Natural killer cell (primary cell): Measurements from ENCODE around the gene LUZP2. TPM values are rescaled to one million over a fixed set of nuclear protein-coding genes. Genes with fewer than 3 reads are reported as not detected.

Source experiments
- ATAC-seq, 3 donors: fragments of 150-1000 bp in 2 of 3; fragments of 200-7000 bp in 1 of 3; cut with Tn5 transposase; 1 replicate in 1 of 3; 2 replicates in 2 of 3; pipeline ENCODE4 v1.10.0; 2021; ENCODE audit warnings: mild to moderate bottlenecking in 2 of 3, moderate library complexity in 2 of 3
- DNase-seq, 2 donors: peaks; one replicate each; pipeline versions ENCODE4 v3.0.0 to v3.0.0-alpha.2; 2013 to 2021; ENCODE audit warnings: mixed read lengths in 1 of 2
- H3K27ac ChIP-seq: one replicate; pipeline ENCODE4 v1.5.1; 2013; ENCODE audit warnings: mild to moderate bottlenecking, low read length
- H3K27me3 ChIP-seq: one replicate; pipeline ENCODE4 v1.6.1; 2013; ENCODE audit warnings: low read length; ENCODE audit not compliant: control insufficient read depth, insufficient read depth
- H3K36me3 ChIP-seq: one replicate; pipeline ENCODE4 v1.6.1; 2013; ENCODE audit warnings: low read length; ENCODE audit not compliant: control insufficient read depth, insufficient read depth
- H3K4me1 ChIP-seq: one replicate; pipeline ENCODE4 v1.6.1; 2013; ENCODE audit warnings: low read length; ENCODE audit not compliant: control insufficient read depth, insufficient read depth
- H3K4me3 ChIP-seq: one replicate; pipeline ENCODE4 v1.5.1; 2013; ENCODE audit warnings: low read length
- H3K9me3 ChIP-seq: one replicate; pipeline ENCODE4 v1.6.1; 2013; ENCODE audit warnings: low read length; ENCODE audit not compliant: control insufficient read depth, insufficient read depth
- H3K27ac Mint-ChIP-seq, 2 donors: one replicate each; pipeline ENCODE4 v1.8.0; 2022; ENCODE audit warnings: mild to moderate bottlenecking in 2 of 2, mixed read lengths in 2 of 2, moderate library complexity in 1 of 2
- H3K27me3 Mint-ChIP-seq, 2 donors: one replicate each; pipeline ENCODE4 v1.8.0; 2022; ENCODE audit warnings: low read depth in 2 of 2, mixed read lengths in 2 of 2
- H3K36me3 Mint-ChIP-seq: one replicate; pipeline ENCODE4 v1.8.0; 2022; ENCODE audit warnings: mixed read lengths
- H3K4me1 Mint-ChIP-seq, 2 donors: one replicate each; pipeline ENCODE4 v1.8.0; 2022; ENCODE audit warnings: mixed read lengths in 2 of 2
- H3K4me3 Mint-ChIP-seq: one replicate; pipeline ENCODE4 v1.8.0; 2022; ENCODE audit warnings: mild to moderate bottlenecking, moderate library complexity, mixed read lengths
- H3K9me3 Mint-ChIP-seq, 2 donors: one replicate each; pipeline ENCODE4 v1.8.0; 2022; ENCODE audit warnings: mixed read lengths in 2 of 2
- CTCF ChIP-seq: fragments of 200-600 bp; IDR thresholded peaks from one replicate; pipeline ENCODE4 v1.8.0; 2022; ENCODE audit warnings: antibody characterized with exemption
- WGBS: methylation state at CpG from one replicate; pipeline ENCODE4 v1.1.7; 2013; ENCODE audit warnings: missing lambda C conversion rate; ENCODE audit not compliant: insufficient coverage; 5-methylcytosine and 5-hydroxymethylcytosine counted together
- intact Hi-C: fragments of 100-400 bp; cut with micrococcal nuclease; formaldehyde crosslinking; loops from one replicate; pipeline ENCODE4 v1.14.2; 2022
- total RNA-seq, 4 donors: library from RNA; stranded (reverse); fragments of 120-200 nt in 1 of 4; gene quantifications; one replicate each; pipeline versions ENCODE4 v1.2.3 to v1.2.4, GENCODE V29; 2013 to 2022

The LUZP2 gene
- total RNA-seq, 3 donors from 2014 or later (not counting 1 experiment from before 2014, with no cell fraction given) = not detected

GRCh38 chr11:24833573-24833972, 336.7 kb downstream of the LUZP2 start:
- no peak overlapping the region for H3K27ac Mint-ChIP-seq
- H3K4me3 Mint-ChIP-seq = no peak overlapping the region
- intact Hi-C loops = no loop called here

GRCh38 chr11:24837112-24837511, 340.3 kb downstream of the LUZP2 start:
- TF ChIP-seq CTCF = no peak
- H3K27ac Mint-ChIP-seq = no peak overlapping the region
- Histone ChIP-seq H3K4me3 (no peak overlapping the region), H3K9me3 (no peaks in the 10 kb centered on the region), H3K4me1 (no peaks in the 10 kb centered on the region), H3K27me3 (no peaks in the 10 kb centered on the region), H3K27ac (no peak overlapping the region), H3K36me3 (no peaks in the 10 kb centered on the region)
- peaks cover 0 to 4% of the 10 kb centered on the region in 2 donors for H3K9me3 Mint-ChIP-seq
- no peaks in the 10 kb centered on the region for H3K36me3 Mint-ChIP-seq
- no peak for ATAC-seq
- no CpG with 5 or more reads among the region's 2 CpGs for WGBS
- intact Hi-C loops = no loop called here
- no peak for DNase-seq
- no peak overlapping the region for H3K4me3 Mint-ChIP-seq
- H3K4me1 Mint-ChIP-seq = no peaks in the 10 kb centered on the region
- no peaks in the 10 kb centered on the region for H3K27me3 Mint-ChIP-seq

More at GRCh38 chr11:24833573-24833972, 336.7 kb downstream of the LUZP2 start:
- H3K36me3 ChIP-seq = no peaks in the 10 kb centered on the region
- TF ChIP-seq CTCF = no peak
- WGBS = 21% methylated on average over 9 of the region's 9 CpGs
- Mint-ChIP-seq H3K4me1 (no peaks in the 10 kb centered on the region), H3K27me3 (no peaks in the 10 kb centered on the region), H3K36me3 (no peaks in the 10 kb centered on the region), H3K9me3 (peaks cover 3 to 7% of the 10 kb centered on the region in 2 donors)
- ATAC-seq (no peak), DNase-seq (no peak)
- no peak overlapping the region for H3K27ac ChIP-seq
- no peaks in the 10 kb centered on the region for H3K9me3 ChIP-seq
- H3K27me3 ChIP-seq = no peaks in the 10 kb centered on the region
- no peaks in the 10 kb centered on the region for H3K4me1 ChIP-seq
- H3K4me3 ChIP-seq = no peak overlapping the region

- 73% methylated on average over 1 of the region's 2 CpGs for WGBS
- Histone ChIP-seq H3K27ac (no peak overlapping the region), H3K9me3 (no peaks in the 10 kb centered on the region), H3K4me1 (no peaks in the 10 kb centered on the region), H3K27me3 (no peaks in the 10 kb centered on the region), H3K36me3 (no peaks in the 10 kb centered on the region), H3K4me3 (no peak overlapping the region)
- no peak for ATAC-seq
- DNase-seq = no peak
- Mint-ChIP-seq H3K4me1 (no peaks in the 10 kb centered on the region), H3K9me3 (peaks cover 6 to 9% of the 10 kb centered on the region in 2 donors), H3K4me3 (no peak overlapping the region), H3K27me3 (no peaks in the 10 kb centered on the region), H3K27ac (no peak overlapping the region), H3K36me3 (no peaks in the 10 kb centered on the region)
- no peak for TF ChIP-seq CTCF
- intact Hi-C loops = no loop called here
These were observed 345.5 kb downstream of the LUZP2 start for GRCh38 chr11:24842308-24842707.

- Histone ChIP-seq H3K36me3 (no peaks in the 10 kb centered on the region), H3K4me3 (no peak overlapping the region), H3K27me3 (no peaks in the 10 kb centered on the region), H3K4me1 (no peaks in the 10 kb centered on the region), H3K9me3 (no peaks in the 10 kb centered on the region), H3K27ac (no peak overlapping the region)
- no peaks in the 10 kb centered on the region for H3K4me1 Mint-ChIP-seq
- H3K36me3 Mint-ChIP-seq = no peaks in the 10 kb centered on the region
- H3K27ac Mint-ChIP-seq = no peak overlapping the region
- no peak for TF ChIP-seq CTCF
- 90% methylated on average over 1 of the region's 1 CpG for WGBS
- H3K27me3 Mint-ChIP-seq = no peaks in the 10 kb centered on the region
- ATAC-seq = no peak
- intact Hi-C loops = no loop called here
- H3K9me3 Mint-ChIP-seq = peaks cover 9 to 14% of the 10 kb centered on the region in 2 donors
- no peak overlapping the region for H3K4me3 Mint-ChIP-seq
- DNase-seq = no peak
These were observed 347.6 kb downstream of the LUZP2 start for GRCh38 chr11:24844406-24844805.
